ENCODE measurements around the gene CKM.
A peak's percentile ranks its signal among the peaks of the same experiment; 100 is the strongest.

The CKM gene

GRCh38 chr19:45322744-45323281 is at the start of gene CKM:
Gene CKM, minus strand, starts transcription at chr19:45322875. Its CDS starts 3,162 bp downstream, at chr19:45319713.
- no peak for DNase-seq (ENCODE audit: low spot score)

- DNase-seq (ENCODE audit: low spot score), result peak; percentile 99
Observed at GRCh38 chr19:45370410-45371204, 47.9 kb upstream of the CKM start, which contains the start of gene ERCC2. Gene ERCC2, minus strand, starts transcription at chr19:45370573. Its CDS starts 33 bp downstream, at chr19:45370540.

GRCh38 chr19:45368737-45369340 is 46.2 kb upstream of the CKM start:
- no peak for DNase-seq (ENCODE audit: low spot score)

GRCh38 chr19:45368127-45368526 is 45.5 kb upstream of the CKM start:
- no peak for DNase-seq (ENCODE audit: low spot score)

GRCh38 chr19:45364696-45365095 is 42.0 kb upstream of the CKM start:
- no peak for DNase-seq (ENCODE audit: low spot score)

GRCh38 chr19:45363861-45364459 is 41.3 kb upstream of the CKM start:
- DNase-seq (ENCODE audit: low spot score), result no peak

- DNase-seq (ENCODE audit: low spot score), result no peak
Observed at GRCh38 chr19:45362291-45362690, 39.6 kb upstream of the CKM start.

GRCh38 chr19:45361608-45362007 is 38.9 kb upstream of the CKM start:
- no peak for DNase-seq (ENCODE audit: low spot score)

GRCh38 chr19:45358213-45358792 is 35.6 kb upstream of the CKM start:
- no peak for DNase-seq (ENCODE audit: low spot score)

GRCh38 chr19:45357445-45357783 is 34.7 kb upstream of the CKM start:
- DNase-seq (ENCODE audit: low spot score), result no peak

GRCh38 chr19:45356760-45357444 is 34.2 kb upstream of the CKM start:
- no peak for DNase-seq (ENCODE audit: low spot score)

GRCh38 chr19:45355910-45356309 is 33.2 kb upstream of the CKM start:
- no peak for DNase-seq (ENCODE audit: low spot score)

GRCh38 chr19:45355402-45355801 is 32.7 kb upstream of the CKM start:
- no peak for DNase-seq (ENCODE audit: low spot score)

- no peak for DNase-seq (ENCODE audit: low spot score)
Observed at GRCh38 chr19:45354241-45354842, 31.7 kb upstream of the CKM start.

GRCh38 chr19:45352914-45353796 is 30.5 kb upstream of the CKM start:
- DNase-seq (ENCODE audit: low spot score), result no peak

GRCh38 chr19:45352471-45352870 is 29.8 kb upstream of the CKM start:
- no peak for DNase-seq (ENCODE audit: low spot score)

- no peak for DNase-seq (ENCODE audit: low spot score)
Observed at GRCh38 chr19:45352062-45352461, 29.4 kb upstream of the CKM start.

GRCh38 chr19:45351401-45351952 is 28.8 kb upstream of the CKM start:
- no peak for DNase-seq (ENCODE audit: low spot score)

- DNase-seq (ENCODE audit: low spot score), result no peak
Observed at GRCh38 chr19:45350477-45351058, 27.9 kb upstream of the CKM start.

GRCh38 chr19:45349430-45349941 is 26.8 kb upstream of the CKM start:
- DNase-seq (ENCODE audit: low spot score), result no peak

All from CD4-positive, alpha-beta T cell treated with Interleukin-6 at 100 ng/mL for 8 hours (primary cell).